GM20000 (cell line): ENCODE measurements around the gene DYNLRB1.
"Not testable (repeated sequence)": the region's sequence is repeated elsewhere in the genome, so short reads cannot be mapped to it uniquely, and the experiment has no call there.

Experiments used
- DNase-seq: peaks from one replicate; pipeline ENCODE4 v3.0.0; 2012; ENCODE audit warnings: low spot score
- TF ChIP-seq, protein P1 (sequence below): IDR thresholded peaks from 2 replicates; pipeline ENCODE4 v1.5.1; 2012; ENCODE audit warnings: mild to moderate bottlenecking, control low read depth; ENCODE audit errors: extremely low read depth, missing control alignments

Gene DYNLRB1

DNA sequence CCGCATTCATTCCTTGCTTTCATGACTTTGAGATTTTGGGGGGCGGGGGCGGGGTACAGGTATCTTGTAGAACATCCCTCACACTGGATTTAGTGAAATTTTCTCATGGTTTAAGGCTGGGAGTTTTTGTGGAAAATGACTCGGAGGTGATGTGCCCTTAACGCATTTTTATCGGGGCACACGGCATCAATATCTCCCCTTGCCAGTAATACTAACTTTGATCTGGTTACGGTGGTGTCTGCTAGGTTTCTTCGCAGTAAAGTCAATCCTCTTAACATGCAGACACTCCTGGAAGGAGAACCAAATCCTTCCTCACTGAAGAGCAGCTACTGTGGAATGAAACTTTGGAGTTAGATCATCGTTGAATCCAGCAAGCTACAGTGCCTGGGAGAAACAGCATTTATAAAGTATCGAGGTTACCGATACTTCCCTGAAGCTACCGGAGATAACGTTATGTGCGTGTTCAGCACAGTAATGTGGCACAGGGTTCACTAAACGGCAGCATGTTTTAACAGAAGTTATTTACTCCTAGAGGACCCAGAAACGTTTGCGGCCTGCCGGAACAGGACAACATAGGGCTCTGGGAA, 1.2 kb upstream of the DYNLRB1 start:
- TF ChIP-seq, protein P1, sequence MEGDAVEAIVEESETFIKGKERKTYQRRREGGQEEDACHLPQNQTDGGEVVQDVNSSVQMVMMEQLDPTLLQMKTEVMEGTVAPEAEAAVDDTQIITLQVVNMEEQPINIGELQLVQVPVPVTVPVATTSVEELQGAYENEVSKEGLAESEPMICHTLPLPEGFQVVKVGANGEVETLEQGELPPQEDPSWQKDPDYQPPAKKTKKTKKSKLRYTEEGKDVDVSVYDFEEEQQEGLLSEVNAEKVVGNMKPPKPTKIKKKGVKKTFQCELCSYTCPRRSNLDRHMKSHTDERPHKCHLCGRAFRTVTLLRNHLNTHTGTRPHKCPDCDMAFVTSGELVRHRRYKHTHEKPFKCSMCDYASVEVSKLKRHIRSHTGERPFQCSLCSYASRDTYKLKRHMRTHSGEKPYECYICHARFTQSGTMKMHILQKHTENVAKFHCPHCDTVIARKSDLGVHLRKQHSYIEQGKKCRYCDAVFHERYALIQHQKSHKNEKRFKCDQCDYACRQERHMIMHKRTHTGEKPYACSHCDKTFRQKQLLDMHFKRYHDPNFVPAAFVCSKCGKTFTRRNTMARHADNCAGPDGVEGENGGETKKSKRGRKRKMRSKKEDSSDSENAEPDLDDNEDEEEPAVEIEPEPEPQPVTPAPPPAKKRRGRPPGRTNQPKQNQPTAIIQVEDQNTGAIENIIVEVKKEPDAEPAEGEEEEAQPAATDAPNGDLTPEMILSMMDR = no peak
- DNase-seq = no peak

- peak; percentile 80 for DNase-seq
- TF ChIP-seq, protein P1 = no peak
These were observed 557 bp upstream of the DYNLRB1 start for GRCh38 chr20:34515484-34516246.

GRCh38 chr20:34517114-34517505, 888 bp downstream of the DYNLRB1 start:
- DNase-seq = no peak
- TF ChIP-seq, protein P1 = no peak

- DNase-seq = not testable (repeated sequence)
These were observed 2.6 kb downstream of the DYNLRB1 start for GRCh38 chr20:34518863-34519262.

DNA sequence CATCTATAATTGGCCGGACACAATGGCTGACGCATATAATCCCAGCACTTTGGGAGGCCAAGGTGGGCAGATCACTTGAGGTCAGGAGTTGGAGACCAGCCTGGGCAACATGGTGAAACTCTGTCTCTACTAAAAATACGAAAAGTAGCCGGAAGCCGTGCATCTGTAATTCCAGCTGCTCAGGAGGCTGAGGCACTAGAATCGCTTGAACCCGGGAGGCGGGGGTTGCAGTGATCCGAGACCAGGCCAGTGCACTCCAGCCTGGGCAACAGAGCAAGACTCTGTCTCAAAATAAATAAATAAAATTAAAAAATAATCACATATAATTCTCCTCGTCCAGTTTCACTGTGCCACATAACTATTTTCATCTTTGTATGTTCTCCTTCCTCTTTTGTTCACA, 3.6 kb downstream of the DYNLRB1 start:
- DNase-seq = not testable (repeated sequence)

GRCh38 chr20:34522969-34523871, 7.0 kb downstream of the DYNLRB1 start:
- DNase-seq = peak; percentile 50
- TF ChIP-seq, protein P1 = peak; percentile 69

DNA sequence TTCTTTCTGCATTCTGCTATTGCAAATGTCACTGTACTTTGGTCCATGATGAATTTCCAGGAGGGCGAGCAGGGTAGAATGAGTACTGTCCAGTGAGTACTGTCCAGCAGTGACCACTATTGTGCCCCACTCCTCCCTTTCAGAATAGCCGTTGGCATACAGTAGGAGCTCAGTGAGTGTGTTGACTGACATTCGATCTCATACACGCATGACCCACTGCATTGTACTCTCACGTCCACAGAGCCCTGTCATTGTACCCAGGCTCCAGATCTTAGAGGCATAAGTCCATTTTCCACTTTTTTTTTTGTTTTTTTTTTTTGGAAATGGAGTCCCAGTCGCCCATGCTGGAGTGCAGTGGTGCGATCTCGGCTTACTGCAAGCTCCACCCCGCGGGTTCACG, 8.2 kb downstream of the DYNLRB1 start:
- TF ChIP-seq, protein P1 = no peak
- DNase-seq = no peak

DNA sequence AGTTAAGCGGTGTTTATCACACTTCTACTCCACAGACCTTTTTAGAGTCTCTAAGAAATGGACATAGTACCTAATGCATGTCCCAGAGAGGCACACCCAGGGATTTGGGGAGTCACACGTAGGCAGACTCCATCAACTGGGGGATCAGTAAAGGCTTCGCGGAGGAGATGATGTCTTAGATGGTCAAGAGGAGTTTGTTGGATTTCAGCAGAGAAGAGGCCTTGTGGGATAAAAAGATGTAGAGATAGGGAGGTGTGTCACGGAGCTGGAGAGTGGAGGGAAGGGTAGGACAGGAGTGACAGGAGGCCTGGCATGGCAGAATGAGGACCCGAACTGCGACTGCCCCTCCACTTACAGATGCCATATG, 9.1 kb downstream of the DYNLRB1 start:
- DNase-seq = no peak
- TF ChIP-seq, protein P1 = no peak
